Neural cell (in vitro differentiated cells): Measurements from ENCODE around the gene MKRN2.

ENCODE experiments used
- CTCF ChIP-seq: fragments of 450-650 bp; IDR thresholded peaks from 2 replicates; pipeline ENCODE4 v1.5.1; 2014; ENCODE audit warnings: antibody characterized with exemption, mild to moderate bottlenecking, moderate library complexity; ENCODE audit not compliant: poor library complexity, severe bottlenecking
- EP300 ChIP-seq: fragments of 450-650 bp; conservative IDR thresholded peaks from 2 replicates; pipeline ENCODE4 v1.6.1; 2014; ENCODE audit warnings: antibody characterized with exemption, mild to moderate bottlenecking, moderate library complexity; ENCODE audit not compliant: poor library complexity, severe bottlenecking
- POLR2AphosphoS5 ChIP-seq: IDR thresholded peaks from 2 replicates; pipeline ENCODE4 v1.6.1; 2012
- RAD21 ChIP-seq: fragments of 450-650 bp; conservative IDR thresholded peaks from 2 replicates; pipeline ENCODE4 v1.6.1; 2014; ENCODE audit warnings: antibody characterized with exemption, mild to moderate bottlenecking, moderate library complexity
- TAF1 ChIP-seq: IDR thresholded peaks from 2 replicates; pipeline ENCODE4 v1.6.1; 2012; ENCODE audit warnings: low read depth

- no peak for TF ChIP-seq POLR2AphosphoS5
- no peak for TF ChIP-seq RAD21
- TF ChIP-seq CTCF, result no peak
- no peak for TF ChIP-seq TAF1
- TF ChIP-seq EP300, result no peak
Observed at GRCh38 chr3:12612514-12613226, 55.8 kb downstream of the MKRN2 start.
